Measurements from ENCODE around the gene DDB1. TPM values are rescaled to one million over a fixed set of nuclear protein-coding genes. Genes with fewer than 3 reads are reported as not detected.

Gene DDB1
- total RNA-seq, 2 donors from 2014 or later, result 118 to 133 TPM

DNA sequence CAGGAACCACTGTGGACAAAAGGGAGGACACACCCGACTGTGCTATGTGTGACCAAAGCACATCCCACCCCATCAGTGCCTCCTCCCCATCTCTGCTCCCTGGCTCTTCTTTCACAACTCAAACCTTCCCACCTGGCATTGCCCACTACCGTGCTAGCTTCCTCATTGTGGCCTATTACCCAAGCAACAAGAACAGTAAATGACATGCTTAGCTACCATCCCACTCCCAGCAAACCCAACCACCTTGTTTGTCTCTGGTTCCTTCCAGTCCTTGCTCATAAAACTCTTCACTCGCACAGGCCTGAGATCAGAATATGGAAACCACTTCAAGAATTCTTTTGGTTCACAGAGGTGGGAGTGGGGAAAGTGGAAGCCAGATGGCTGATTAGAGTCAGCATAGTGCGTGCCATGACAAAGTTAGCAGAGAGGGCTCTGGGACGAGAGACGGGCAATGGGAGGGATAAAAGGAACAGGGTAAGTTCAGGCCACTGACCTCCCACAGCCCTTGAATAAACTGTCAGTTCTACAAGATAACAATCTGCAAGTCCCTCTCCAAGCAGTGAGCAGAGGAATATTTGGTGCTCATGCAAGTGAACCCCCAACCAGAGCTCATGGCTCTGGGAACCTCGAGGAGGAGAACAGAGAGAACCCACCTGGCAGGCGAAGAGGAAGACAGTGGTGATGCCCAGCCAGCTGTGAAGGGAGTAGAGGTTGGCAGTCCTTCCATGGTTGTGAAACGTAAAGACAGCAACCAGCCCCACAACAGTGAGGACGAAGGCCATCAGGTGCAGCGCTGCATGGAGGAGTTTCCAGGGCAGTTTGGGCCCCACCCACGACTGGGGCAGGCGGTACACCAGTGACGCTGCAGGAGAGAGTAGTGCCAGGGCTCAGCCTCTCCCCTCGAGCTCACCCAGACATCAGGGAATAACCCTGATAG lies 20.5 kb upstream of the DDB1 start:
- DNase-seq (ENCODE audit: low spot score), result no peak
- no peak overlapping the region for H3K27ac ChIP-seq
- no peaks in the 10 kb centered on the region for H3K4me1 ChIP-seq
- peaks cover 46% of the 10 kb centered on the region for H3K36me3 ChIP-seq
- no peaks in the 10 kb centered on the region for H3K9me3 ChIP-seq
- H3K4me3 ChIP-seq, result no peak overlapping the region
- TF ChIP-seq, protein P1, sequence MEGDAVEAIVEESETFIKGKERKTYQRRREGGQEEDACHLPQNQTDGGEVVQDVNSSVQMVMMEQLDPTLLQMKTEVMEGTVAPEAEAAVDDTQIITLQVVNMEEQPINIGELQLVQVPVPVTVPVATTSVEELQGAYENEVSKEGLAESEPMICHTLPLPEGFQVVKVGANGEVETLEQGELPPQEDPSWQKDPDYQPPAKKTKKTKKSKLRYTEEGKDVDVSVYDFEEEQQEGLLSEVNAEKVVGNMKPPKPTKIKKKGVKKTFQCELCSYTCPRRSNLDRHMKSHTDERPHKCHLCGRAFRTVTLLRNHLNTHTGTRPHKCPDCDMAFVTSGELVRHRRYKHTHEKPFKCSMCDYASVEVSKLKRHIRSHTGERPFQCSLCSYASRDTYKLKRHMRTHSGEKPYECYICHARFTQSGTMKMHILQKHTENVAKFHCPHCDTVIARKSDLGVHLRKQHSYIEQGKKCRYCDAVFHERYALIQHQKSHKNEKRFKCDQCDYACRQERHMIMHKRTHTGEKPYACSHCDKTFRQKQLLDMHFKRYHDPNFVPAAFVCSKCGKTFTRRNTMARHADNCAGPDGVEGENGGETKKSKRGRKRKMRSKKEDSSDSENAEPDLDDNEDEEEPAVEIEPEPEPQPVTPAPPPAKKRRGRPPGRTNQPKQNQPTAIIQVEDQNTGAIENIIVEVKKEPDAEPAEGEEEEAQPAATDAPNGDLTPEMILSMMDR (IDR thresholded peaks at IDR 0.05), result no peak
- no peaks in the 10 kb centered on the region for H3K27me3 ChIP-seq

DNA sequence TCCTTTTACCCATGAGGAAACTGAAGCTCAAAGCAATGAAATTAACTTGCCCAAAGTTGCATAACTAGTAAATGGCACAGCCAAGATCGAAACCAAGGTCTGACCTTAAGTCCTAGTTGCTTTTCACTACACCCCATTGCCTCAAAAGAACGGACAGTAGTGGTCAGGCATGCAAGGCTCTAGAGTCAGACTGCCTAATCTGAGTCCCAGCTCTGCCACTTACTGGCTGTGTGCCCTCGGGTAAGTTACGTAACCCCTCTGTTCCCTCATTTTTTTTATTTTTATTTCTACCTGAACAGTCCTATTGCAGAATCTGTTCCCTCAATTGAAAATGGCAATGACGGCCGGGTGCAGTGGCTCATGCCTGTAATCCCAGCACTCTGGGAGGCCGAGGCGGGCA lies 19.1 kb upstream of the DDB1 start:
- H3K4me3 ChIP-seq, result no peak overlapping the region
- H3K36me3 ChIP-seq, result peaks cover 46% of the 10 kb centered on the region
- H3K27me3 ChIP-seq, result no peaks in the 10 kb centered on the region
- no peak overlapping the region for H3K27ac ChIP-seq
- no peaks in the 10 kb centered on the region for H3K4me1 ChIP-seq
- TF ChIP-seq, protein P1 (IDR thresholded peaks at IDR 0.05), result no peak
- DNase-seq (ENCODE audit: low spot score), result no peak
- no peaks in the 10 kb centered on the region for H3K9me3 ChIP-seq

DNA sequence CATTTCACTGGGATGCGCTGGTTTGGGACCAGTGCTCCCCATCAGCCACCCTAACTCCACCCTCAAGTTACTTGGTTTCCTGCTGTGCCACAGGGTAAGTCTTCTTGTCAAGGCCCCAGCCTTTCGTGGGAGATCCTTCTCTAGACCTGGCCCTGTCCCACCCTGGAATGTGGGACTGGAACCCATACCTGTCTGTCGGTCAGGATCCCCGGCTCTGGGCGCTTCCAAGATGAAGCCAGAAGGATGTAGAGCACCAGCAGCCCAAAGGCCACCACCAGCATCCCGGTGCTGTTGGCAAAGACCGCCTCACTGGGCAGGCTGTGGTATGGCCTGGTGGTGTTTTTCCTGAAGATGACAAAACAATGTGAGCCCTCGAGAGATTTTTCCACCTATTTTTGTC lies 17.9 kb upstream of the DDB1 start:
- Histone ChIP-seq H3K4me1 (no peaks in the 10 kb centered on the region), H3K27me3 (no peaks in the 10 kb centered on the region), H3K9me3 (no peaks in the 10 kb centered on the region), H3K4me3 (no peak overlapping the region), H3K36me3 (peaks cover 46% of the 10 kb centered on the region), H3K27ac (no peak overlapping the region)
- TF ChIP-seq, protein P1 (IDR thresholded peaks at IDR 0.05), result no peak
- no peak for DNase-seq (ENCODE audit: low spot score)

DNA sequence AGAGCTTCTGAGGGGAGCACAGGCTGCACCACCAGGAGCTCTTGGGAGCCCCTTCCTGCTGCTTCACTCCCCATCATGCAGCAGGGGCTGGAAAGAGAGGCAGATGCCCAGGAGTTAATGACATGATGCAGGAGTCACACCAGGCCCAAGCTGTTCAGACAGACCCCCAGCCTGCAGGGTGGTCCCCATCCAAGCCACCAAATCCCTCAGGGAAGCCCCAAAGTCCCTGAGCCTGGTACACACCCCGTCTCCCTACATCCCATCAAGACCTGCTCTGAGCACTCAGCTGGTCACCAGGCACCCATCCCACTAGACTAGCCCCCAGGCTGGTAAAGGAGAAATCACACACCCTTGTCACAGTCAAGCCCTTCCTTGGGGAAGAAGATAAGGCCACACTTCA lies 17.4 kb upstream of the DDB1 start:
- no peaks in the 10 kb centered on the region for H3K9me3 ChIP-seq
- H3K27me3 ChIP-seq, result no peaks in the 10 kb centered on the region
- no peaks in the 10 kb centered on the region for H3K4me1 ChIP-seq
- no peak for DNase-seq (ENCODE audit: low spot score)
- no peak overlapping the region for H3K27ac ChIP-seq
- TF ChIP-seq, protein P1 (IDR thresholded peaks at IDR 0.05), result no peak
- H3K36me3 ChIP-seq, result peaks cover 46% of the 10 kb centered on the region
- no peak overlapping the region for H3K4me3 ChIP-seq

DNA sequence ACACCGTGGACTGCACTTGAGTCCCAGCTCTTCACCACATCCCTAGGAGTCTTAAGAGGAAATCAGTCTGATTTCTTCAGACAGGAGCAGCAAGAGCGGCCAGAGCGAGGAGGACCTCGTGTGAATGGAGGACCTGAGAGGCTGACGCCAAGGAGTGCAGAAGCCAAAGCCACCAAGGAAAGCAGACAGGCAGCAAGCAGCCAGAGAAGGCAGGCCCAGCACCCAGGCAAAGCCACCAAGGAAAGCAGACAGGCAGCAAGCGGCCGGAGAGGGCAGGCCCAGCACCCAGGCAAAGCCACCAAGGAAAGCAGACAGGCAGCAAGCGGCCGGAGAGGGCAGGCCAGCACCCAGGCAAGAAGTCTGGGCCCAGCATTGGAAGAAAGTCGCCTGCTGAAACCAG lies 17.0 kb upstream of the DDB1 start:
- no peaks in the 10 kb centered on the region for H3K27me3 ChIP-seq
- no peak overlapping the region for H3K27ac ChIP-seq
- no peaks in the 10 kb centered on the region for H3K9me3 ChIP-seq
- H3K36me3 ChIP-seq, result peaks cover 46% of the 10 kb centered on the region
- DNase-seq (ENCODE audit: low spot score), result no peak
- TF ChIP-seq, protein P1 (IDR thresholded peaks at IDR 0.05), result no peak
- H3K4me1 ChIP-seq, result no peaks in the 10 kb centered on the region
- H3K4me3 ChIP-seq, result no peak overlapping the region
